GM21360 (cell line): ENCODE data around the gene LRRC41.
"Not testable (repeated sequence)": the region's sequence is repeated elsewhere in the genome, so short reads cannot be mapped to it uniquely, and the experiment has no call there.

Source experiments
- ATAC-seq: cut with Tn5 transposase; IDR thresholded peaks from one replicate; pipeline ENCODE4 v1.9.1; 2021; ENCODE audit warnings: mild to moderate bottlenecking, moderate library complexity; ENCODE audit not compliant: unreplicated experiment

Gene LRRC41

DNA sequence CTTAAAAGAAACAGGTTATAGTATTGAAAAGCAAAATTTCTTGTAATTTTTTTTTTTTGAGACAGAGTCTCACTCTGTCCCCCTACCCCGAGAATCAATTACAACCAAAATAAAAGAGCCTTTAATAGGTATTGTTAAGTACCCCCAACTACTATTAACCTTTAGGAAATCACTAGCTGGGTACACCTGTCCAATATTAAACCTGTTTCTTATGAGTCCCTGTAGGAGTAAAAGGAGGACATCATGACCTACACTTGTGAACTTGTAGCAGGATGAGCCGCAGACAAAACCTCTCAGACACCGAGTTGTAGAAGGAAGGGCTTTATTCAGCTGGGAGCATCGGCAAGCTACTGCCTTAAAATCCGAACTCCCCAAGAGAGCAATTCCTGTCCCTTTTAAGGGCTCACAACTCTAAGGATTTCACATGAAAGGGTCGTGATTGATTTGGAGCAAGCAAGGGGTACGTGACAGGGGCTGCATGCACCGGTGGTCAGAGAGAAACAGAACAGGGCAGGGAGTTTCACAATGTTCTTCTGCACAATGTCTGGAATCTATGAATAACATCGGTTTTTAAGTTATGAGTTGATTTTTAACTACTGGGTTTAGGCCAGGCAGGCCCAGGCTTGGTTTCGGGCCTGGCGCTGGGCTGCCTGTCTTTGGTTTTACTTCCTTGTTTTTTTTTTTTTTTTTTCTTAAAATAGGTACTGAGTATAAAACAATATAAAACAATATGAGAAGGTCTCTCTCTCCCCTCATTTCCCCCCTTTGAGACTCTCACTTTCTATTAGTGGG lies 22.1 kb upstream of the LRRC41 start:
- ATAC-seq = not testable (repeated sequence)

DNA sequence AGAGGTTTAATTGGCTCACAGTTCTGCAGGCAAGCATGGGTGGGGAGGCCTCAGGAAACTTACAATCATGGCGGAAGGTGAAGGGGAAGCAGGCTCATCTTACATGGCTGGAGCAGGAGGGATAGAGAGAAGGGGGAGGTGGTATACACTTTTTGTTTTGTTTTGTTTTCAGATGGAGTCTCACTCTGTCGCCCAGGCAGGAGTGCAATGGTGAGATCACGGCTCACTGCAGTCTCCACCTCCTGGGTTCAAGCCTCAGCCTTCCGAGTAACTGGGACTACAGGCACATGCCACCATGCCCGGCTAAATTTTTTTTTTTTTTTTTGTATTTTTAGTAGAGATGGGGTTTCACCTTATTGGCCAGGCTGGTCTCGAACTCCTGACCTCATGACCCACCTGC lies 18.8 kb upstream of the LRRC41 start:
- not testable (repeated sequence) for ATAC-seq

DNA sequence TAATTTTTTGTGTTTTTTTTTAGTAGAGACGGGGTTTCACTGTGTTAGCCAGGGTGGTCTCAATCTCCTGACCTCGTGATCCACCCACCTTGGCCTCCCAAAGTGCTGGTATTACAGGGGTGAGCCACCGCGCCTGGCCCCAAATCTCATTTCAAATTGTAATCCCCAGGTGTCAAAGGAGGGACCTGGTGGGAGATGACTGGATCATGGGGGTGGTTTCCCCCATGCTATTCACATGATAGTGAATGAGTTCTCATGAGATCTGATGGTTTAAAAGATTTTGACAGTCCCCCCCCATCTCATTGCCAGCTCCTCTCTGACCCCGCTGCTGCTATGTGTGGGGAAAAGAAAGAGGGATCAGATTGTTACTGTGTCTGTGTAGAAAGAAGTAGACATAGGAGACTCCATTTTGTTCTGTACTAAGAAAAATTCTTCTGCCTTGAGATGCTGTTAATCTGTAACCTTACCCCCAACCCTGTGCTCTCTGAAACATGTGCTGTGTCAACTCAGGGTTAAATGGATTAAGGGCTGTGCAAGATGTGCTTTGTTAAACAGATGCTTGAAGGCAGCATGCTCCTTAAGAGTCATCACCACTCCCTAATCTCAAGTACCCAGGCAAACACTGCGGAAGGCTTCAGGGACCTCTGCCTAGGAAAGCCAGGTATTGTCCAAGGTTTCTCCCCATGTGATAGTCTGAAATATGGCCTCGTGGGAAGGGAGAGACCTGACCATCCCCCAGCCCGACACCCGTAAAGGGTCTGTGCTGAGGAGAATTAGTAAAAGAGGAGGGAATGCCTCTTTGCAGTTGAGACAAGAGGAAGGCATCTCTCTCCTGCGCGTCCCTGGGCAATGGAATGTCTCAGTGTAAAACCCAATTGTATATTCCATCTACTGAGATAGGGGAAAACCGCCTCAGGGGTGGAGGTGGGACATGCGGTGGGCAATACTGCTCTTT lies 16.8 kb upstream of the LRRC41 start:
- not testable (repeated sequence) for ATAC-seq

DNA sequence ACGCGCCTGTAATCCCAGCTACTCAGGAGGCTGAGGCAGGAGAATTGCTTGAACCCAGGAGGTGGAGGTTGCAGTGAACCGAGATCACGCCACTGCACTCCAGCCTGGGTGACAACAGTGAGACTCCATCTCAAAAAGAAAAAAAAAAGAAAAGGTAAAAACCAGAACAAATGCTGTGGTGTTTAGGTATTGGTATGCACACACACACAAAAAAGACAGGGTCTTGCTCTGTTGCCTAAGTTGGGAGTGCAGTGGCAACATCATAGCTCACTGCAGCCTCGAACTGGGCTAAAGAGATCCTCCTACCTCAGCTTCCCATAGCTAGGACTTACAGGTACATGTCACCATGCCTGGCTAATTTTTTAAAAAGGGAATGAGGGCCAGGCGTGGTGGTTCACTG lies 15.9 kb upstream of the LRRC41 start:
- ATAC-seq = not testable (repeated sequence)

GRCh38 chr1:46317323-46317722 lies 13.9 kb upstream of the LRRC41 start:
- no peak for ATAC-seq

DNA sequence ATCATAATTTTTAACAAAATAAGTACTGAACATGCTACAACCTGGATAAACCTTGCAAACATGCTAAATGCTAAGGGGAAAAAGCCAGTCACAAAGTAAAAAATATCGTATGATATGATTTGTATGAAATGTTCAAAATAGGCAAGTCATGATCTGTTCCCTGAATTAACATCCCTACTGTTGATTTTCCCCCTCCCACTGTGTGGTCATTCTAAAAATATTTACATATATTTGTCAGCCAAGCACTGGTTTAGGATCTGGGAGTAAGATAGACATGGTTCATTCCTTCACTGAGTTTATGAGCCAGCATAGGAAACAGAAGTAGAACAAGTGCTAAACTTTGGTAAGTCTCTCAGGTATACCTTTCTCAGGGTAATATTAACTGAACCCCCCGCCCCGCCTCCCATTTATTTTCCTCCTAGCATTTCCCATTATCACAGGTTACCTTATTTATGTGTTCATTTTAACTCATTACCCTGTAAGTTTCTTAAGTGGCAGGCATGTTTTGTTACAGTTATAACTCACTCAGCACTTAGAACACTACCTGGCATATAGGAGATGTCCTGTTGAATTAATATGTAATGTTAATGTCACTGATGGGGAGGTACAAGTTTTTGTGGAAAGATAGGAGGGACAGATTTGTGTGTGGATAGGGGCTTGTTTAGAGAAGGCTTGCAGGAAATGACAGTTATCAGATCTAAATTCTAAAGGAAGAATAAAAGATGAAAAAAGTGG lies 12.4 kb upstream of the LRRC41 start:
- no peak for ATAC-seq

DNA sequence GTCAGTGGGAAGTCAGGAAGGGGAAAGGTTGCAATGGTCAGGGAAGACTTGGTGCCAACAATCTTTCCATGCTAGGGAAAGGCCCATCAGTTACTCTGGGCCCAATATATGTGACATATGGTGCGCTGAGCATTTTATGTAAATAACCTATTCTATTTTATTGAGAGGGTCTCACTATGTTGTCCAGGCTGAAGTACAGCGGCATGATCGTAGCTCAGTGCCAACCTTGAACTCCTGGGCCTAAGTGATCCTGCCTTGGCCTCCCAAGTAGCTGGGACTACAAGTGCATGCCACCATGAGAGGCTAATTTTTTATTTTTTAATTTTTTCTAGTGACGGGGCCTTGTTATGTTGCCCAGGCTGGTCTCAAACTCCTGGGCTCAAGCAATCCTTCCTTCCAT lies 6.9 kb upstream of the LRRC41 start:
- ATAC-seq = no peak

GRCh38 chr1:46309401-46310159 lies 6.2 kb upstream of the LRRC41 start:
- ATAC-seq = no peak

- ATAC-seq = no peak
These were observed 2.7 kb upstream of the LRRC41 start for GRCh38 chr1:46306159-46306530.

DNA sequence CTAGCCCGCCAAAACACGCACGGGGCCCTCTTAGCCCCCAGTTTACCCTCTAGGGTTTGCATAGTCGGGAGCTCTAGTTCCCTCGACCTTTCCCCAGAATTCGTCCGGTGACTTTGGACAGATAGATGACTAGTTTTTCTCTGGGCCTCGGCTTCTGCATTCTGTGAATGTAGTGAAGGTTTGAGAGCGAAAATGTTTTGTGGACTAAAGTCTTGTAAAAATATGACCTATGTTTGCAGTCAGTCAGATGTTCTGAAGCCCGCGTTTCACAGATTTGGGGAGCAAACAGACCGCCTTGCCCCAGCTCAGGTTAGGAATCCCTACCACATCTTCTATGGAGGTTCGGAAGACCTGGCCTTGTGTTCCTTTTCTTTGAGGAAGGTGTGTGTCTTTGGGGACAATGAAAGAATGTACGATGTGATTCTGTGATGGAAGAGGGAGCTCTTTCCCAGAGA lies 483 bp upstream of the LRRC41 start:
- no peak for ATAC-seq

- ATAC-seq = peak; percentile 3
These were observed 777 bp downstream of the LRRC41 start for GRCh38 chr1:46302641-46303037.

GRCh38 chr1:46301808-46302640 lies 1.4 kb downstream of the LRRC41 start:
- peak; percentile 41 for ATAC-seq

GRCh38 chr1:46301406-46301807 lies 2.0 kb downstream of the LRRC41 start:
- ATAC-seq = no peak

- ATAC-seq = no peak
These were observed 2.6 kb downstream of the LRRC41 start for GRCh38 chr1:46300673-46301405.

GRCh38 chr1:46298387-46298786 lies 5.0 kb downstream of the LRRC41 start:
- no peak for ATAC-seq

DNA sequence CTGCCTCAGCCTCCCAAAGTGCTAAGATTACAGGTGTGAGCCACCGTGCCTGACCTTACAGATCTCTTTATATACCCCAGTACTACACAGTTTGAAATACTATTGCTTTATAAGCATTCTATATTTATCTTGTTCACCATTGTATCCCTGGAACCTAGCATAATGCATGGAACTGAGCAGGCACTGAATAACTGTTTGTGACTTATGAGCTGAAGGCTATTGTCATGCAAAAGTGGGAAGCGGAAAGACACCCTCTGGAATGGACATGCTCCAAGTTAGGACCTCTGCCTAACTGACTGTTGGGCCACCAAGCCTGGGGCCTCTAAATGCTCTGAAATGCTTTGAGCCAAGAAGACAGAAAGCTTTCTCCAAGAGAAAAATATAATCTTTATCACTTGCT lies 8.1 kb downstream of the LRRC41 start:
- ATAC-seq = no peak

GRCh38 chr1:46289976-46290375 lies 13.4 kb downstream of the LRRC41 start:
- no peak for ATAC-seq

GRCh38 chr1:46289134-46289494 lies 14.3 kb downstream of the LRRC41 start:
- ATAC-seq = no peak
